Measurements from ENCODE around the gene ACAN.

The ACAN gene

GRCh38 chr15:88841236-88841635, 38.0 kb downstream of the ACAN start:
- DNase-seq (ENCODE audit: extremely low read depth in 1 of 2, low read depth in 1 of 2): no peak

- DNase-seq (ENCODE audit: extremely low read depth in 1 of 2, low read depth in 1 of 2): no peak
These were observed 38.9 kb downstream of the ACAN start for GRCh38 chr15:88842156-88842555.

GRCh38 chr15:88843334-88843733, 40.1 kb downstream of the ACAN start:
- DNase-seq (ENCODE audit: extremely low read depth in 1 of 2, low read depth in 1 of 2): no peak

- no peak for DNase-seq (ENCODE audit: extremely low read depth in 1 of 2, low read depth in 1 of 2)
These were observed 41.6 kb downstream of the ACAN start for GRCh38 chr15:88844749-88845386.

- DNase-seq (ENCODE audit: extremely low read depth in 1 of 2, low read depth in 1 of 2): no peak
These were observed 42.4 kb downstream of the ACAN start for GRCh38 chr15:88845616-88846015.

GRCh38 chr15:88847144-88847543, 43.9 kb downstream of the ACAN start:
- no peak for DNase-seq (ENCODE audit: extremely low read depth in 1 of 2, low read depth in 1 of 2)

GRCh38 chr15:88848203-88848602, 45.0 kb downstream of the ACAN start:
- no peak for DNase-seq (ENCODE audit: extremely low read depth in 1 of 2, low read depth in 1 of 2)

GRCh38 chr15:88849376-88850072, 46.3 kb downstream of the ACAN start:
- no peak for DNase-seq (ENCODE audit: extremely low read depth in 1 of 2, low read depth in 1 of 2)

- DNase-seq (ENCODE audit: extremely low read depth in 1 of 2, low read depth in 1 of 2): no peak
These were observed 49.2 kb downstream of the ACAN start for GRCh38 chr15:88852476-88852875.

- DNase-seq (ENCODE audit: extremely low read depth in 1 of 2, low read depth in 1 of 2): no peak
These were observed 55.7 kb downstream of the ACAN start for GRCh38 chr15:88858934-88859333.

GRCh38 chr15:88859550-88859949, 56.3 kb downstream of the ACAN start:
- DNase-seq (ENCODE audit: extremely low read depth in 1 of 2, low read depth in 1 of 2): no peak

GRCh38 chr15:88860212-88860611, 57.0 kb downstream of the ACAN start:
- DNase-seq (ENCODE audit: extremely low read depth in 1 of 2, low read depth in 1 of 2): no peak

GRCh38 chr15:88863412-88863811, 60.2 kb downstream of the ACAN start:
- no peak for DNase-seq (ENCODE audit: extremely low read depth in 1 of 2, low read depth in 1 of 2)

GRCh38 chr15:88864861-88865497, 61.7 kb downstream of the ACAN start:
- DNase-seq (ENCODE audit: extremely low read depth in 1 of 2, low read depth in 1 of 2): no peak

GRCh38 chr15:88865498-88866099, 62.4 kb downstream of the ACAN start:
- no peak for DNase-seq (ENCODE audit: extremely low read depth in 1 of 2, low read depth in 1 of 2)

- DNase-seq (ENCODE audit: extremely low read depth in 1 of 2, low read depth in 1 of 2): no peak
These were observed 63.2 kb downstream of the ACAN start for GRCh38 chr15:88866295-88866881.

- no peak for DNase-seq (ENCODE audit: extremely low read depth in 1 of 2, low read depth in 1 of 2)
These were observed 68.1 kb downstream of the ACAN start for GRCh38 chr15:88871313-88871712.

- no peak for DNase-seq (ENCODE audit: extremely low read depth in 1 of 2, low read depth in 1 of 2)
These were observed 68.9 kb downstream of the ACAN start for GRCh38 chr15:88872106-88872505.

GRCh38 chr15:88872706-88873105, 69.5 kb downstream of the ACAN start:
- DNase-seq (ENCODE audit: extremely low read depth in 1 of 2, low read depth in 1 of 2): no peak

- DNase-seq (ENCODE audit: extremely low read depth in 1 of 2, low read depth in 1 of 2): no peak
These were observed 70.5 kb downstream of the ACAN start for GRCh38 chr15:88873786-88874185.

GRCh38 chr15:88874275-88874674, 71.0 kb downstream of the ACAN start:
- no peak for DNase-seq (ENCODE audit: extremely low read depth in 1 of 2, low read depth in 1 of 2)

Data from stimulated activated CD8-positive, alpha-beta memory T cell treated with anti-CD3 and anti-CD28 coated beads, Interleukin-7, amount 100 ng/mL, for 48 hours (primary cell).